ENCODE measurements around the gene PRKCE.
"Not testable (repeated sequence)": the region's sequence is repeated elsewhere in the genome, so short reads cannot be mapped to it uniquely, and the experiment has no call there.

Gene PRKCE

GRCh38 chr2:45896311-45896710, 244.8 kb downstream of the PRKCE start:
- DNase-seq: no peak

DNA sequence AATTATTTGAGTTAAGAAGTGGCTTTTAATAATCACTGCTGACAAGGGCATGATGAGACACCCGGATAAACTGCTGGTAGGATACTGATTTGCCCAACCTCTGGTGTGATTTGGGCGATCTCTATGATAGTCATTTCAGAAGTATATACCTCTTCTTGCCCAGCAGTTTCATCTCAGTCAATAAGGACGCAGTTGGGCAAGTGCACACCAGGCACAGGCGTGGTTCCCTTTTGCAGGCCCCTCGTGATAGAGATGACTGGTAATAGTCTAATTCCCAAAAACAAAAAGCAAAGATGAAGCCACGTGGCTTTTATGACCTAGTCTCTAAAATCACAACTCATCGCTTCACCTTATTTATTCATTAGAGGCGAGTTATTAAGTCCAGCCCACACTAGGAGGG, 246.4 kb downstream of the PRKCE start:
- DNase-seq: no peak

DNA sequence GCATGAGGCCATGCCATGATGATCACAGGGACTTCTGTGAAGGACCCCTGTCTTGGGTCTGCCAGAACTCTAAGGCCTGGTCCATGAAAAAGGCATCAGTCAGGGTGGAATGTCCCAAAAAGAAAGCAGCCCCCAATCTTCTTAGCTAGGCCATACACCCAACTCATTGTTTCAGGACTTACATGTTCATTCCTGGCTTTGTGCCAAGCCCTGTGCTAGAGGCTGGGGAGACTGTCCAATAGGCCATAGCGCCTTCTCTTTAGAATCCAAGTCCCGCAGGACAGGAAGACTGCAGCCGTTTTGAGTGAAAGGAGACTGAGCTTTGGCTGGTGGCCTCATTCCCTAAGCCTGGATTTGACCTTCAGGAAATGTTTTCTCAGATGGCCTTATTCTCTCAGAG, 247.3 kb downstream of the PRKCE start:
- DNase-seq: peak; percentile 46

DNA sequence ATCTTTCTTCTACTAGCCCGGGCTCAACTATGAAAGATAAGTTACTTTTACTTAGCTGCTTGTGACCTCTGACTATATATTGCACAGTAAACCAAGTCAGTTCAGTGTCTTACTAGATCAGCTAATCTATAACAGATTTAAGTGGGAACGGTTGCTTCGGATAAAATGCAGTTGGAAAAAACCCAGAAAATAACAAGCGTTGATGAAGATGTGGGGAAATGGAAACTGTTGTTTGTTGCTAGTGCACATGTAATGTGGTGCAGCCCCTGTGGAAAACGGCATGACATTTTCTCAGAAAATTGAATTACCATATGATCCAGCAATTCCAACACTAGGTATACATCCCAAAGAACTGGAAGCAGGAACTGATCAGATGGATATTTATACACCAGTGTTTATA, 248.5 kb downstream of the PRKCE start:
- DNase-seq: no peak

- no peak for DNase-seq
Measured at GRCh38 chr2:45901468-45902032, 250.1 kb downstream of the PRKCE start.

DNA sequence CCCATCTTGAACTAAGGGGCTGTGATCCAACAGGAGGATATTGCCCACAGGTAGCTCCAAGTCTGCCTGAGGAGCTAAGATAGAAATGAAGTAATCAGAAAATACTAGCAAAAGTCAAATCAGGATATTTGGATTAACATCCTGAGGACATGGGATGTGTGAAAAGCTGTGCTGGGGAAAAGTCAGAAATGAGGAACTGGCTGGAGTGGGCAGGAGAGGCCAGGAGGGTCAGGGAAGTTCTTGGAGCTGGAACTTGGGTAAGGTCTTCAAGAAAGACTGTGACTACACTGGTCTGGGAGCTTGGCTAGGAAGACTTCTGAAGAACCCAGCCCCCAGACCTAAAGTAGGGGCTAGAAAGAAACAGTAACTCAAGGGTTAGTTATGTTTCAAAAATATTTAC, 250.9 kb downstream of the PRKCE start:
- DNase-seq: no peak

GRCh38 chr2:45902781-45903375, 251.4 kb downstream of the PRKCE start:
- no peak for DNase-seq

DNA sequence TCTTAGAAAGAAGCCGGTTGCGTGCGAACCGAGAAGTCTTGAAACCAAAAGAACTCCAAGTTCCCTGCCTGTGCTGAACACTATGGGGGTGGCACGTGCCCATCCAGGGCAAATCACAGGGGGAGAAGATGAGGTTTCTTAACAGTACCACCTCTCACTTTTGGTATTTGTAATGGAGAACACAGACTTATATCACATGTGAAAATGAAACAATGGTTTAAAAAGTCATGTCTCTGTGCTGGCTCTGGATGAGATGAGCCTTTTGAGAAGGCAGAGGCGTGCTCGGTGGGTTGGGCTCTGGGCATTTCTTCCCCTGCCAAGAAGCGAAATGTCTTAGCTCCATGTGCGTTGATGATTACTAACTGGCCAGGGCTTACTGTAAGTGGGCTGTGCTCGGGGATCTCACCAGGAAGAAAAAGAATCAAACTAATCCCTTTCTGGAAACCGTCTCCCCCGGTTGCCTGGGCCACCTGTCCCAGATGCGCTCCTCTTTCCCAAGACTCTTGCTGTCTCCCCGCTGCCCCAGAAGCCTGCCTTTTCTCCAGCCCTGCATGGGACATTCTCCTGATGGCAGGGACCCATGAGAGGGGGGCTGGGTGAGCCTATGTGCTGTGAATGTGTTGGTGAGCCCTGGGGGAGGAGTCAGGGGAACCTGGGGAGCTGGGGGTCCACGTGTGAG, 252.9 kb downstream of the PRKCE start:
- DNase-seq: no peak

- no peak for DNase-seq
Measured at GRCh38 chr2:45904946-45905631, 253.6 kb downstream of the PRKCE start.

DNA sequence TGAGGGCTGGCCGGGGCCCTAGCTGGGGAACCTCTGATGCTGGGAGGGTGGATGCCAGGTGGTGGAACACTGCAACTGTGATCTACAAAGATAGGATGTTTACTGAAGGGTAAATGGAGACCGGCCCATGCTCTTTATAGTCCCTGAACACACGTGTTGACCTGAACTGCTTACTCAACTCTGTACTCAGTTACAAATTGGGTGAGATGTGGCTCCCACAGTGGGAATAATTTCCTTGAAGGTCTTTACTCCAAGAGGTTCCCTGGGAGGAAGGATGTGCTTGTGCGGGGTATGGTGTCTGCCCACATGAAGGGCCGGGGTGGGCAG, 254.1 kb downstream of the PRKCE start:
- no peak for DNase-seq

GRCh38 chr2:45907592-45907991, 256.1 kb downstream of the PRKCE start:
- no peak for DNase-seq

- no peak for DNase-seq
Measured at GRCh38 chr2:45908316-45909170, 257.1 kb downstream of the PRKCE start.

- no peak for DNase-seq
Measured at GRCh38 chr2:45909171-45909565, 257.7 kb downstream of the PRKCE start.

GRCh38 chr2:45909677-45910191, 258.3 kb downstream of the PRKCE start:
- DNase-seq: no peak

- no peak for DNase-seq
Measured at GRCh38 chr2:45910473-45911060, 259.1 kb downstream of the PRKCE start.

DNA sequence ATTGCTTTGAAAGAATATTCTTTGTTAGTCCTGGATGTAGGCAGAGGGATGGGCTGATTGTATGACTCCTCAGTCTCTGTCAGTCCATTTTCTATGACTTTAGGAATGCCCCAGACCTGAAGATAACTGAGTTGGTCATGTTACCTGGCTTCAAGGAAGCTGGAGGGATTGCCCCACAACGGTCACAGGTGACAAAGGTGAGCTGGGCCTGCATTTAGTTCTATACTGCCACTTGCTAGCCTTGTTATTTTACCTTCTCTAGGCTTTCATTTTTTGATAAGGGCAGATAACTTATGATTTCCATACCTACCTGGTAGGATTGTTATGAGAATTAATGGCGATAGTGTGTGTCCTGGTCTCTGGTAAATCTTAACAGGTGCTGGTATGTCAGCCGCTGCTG, 260.1 kb downstream of the PRKCE start:
- DNase-seq: no peak

GRCh38 chr2:45912109-45912508, 260.6 kb downstream of the PRKCE start:
- no peak for DNase-seq

DNA sequence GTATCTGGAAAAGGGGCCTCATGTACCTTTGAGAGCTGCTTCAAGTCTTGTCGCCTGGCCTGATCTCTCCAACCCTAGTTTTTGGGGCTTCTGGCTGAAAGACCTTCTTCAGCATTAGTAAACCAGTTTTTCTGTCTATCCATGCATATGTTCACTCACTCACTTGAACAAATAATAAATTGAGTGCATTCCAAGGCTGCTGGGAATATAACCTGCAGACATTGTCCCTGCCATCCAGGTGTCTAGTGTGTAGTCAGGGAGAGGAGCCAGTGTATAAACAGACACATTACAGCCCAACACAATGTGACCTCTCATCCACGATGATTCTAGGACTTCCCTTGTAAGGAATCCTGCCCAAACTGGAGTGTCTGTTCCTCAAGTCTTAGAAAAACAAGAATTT, 262.1 kb downstream of the PRKCE start:
- DNase-seq: no peak

DNA sequence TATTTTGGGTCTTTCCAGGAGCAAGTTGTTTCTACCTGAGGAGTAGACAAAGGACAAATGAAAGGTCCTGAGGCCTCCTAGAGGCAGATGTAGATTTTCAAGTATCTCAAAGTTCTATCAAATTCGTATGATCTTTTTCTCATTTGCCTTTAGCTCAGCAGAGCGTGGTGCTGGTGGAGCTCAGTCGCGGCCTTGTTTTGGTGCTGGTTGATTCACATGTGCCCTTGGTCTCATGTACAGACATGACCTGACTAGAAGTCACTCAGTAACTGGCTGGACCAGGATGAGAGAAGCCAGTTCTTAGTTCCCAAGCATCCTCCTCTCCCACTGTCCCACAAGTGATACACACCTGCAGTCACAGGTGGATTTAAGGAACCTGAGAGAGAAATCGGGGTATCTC, 264.0 kb downstream of the PRKCE start:
- no peak for DNase-seq

DNA sequence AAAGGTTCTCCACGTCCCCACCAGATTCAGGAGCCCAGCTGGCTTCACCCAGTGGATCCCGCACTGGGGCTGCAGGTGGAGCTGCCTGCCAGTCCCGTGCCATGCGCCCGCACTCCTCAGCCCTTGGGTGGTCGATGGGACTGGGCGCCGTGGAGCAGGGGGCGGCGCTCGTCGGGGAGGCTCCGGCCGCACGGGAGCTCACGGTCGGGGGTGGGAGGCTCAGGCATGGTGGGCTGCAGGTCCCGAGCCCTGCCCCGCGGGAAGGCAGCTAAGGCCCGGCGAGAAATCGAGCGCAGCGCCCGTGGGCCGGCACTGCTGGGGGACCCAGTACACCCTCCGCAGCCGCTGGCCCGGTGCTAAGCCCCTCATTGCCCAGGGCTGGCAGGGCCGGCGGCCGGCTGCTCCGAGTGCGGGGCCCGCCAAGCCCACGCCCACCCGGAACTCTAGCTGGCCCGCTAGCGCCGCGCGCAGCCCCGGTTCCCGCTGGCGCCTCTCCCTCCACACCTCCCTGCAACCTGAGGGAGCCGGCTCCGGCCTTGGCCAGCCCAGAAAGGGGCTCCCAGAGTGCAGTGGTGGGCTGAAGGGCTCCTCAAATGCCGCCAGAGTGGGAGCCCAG, 266.2 kb downstream of the PRKCE start:
- DNase-seq: not testable (repeated sequence)

DNA sequence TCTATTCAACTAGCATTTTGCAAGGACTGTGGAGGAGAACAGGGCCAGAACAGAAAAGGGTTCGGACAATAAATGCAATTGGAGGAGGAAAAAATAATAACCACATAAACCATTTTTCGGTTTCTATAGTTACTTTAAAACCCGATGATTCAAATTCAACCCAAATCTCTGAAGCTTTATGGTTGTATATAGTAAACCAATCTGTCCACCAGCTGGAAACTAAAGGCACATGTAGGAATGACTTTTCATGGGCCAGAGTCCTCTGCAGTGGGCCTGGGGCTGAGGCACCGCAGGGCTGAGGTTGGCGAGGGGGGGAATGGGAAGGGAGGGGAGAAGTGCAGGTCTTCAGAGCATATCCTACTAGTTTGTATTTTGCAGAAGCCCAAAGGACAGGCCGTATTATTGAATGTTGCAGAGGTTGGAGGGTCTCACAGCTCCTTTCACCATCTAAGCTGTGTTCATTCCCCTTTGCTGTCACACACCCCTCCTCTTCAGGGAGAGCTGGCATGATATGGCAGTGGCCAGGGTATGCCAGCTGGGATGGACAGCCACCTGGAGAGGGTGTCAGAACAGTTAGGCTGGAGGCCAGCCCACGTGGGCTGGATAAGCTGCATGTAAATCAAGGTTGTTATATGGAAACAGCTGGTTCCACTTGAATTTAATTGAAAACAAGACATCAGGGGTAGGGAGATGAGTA, 267.1 kb downstream of the PRKCE start:
- no peak for DNase-seq
